ENCODE results near the gene IGSF11.

DNA sequence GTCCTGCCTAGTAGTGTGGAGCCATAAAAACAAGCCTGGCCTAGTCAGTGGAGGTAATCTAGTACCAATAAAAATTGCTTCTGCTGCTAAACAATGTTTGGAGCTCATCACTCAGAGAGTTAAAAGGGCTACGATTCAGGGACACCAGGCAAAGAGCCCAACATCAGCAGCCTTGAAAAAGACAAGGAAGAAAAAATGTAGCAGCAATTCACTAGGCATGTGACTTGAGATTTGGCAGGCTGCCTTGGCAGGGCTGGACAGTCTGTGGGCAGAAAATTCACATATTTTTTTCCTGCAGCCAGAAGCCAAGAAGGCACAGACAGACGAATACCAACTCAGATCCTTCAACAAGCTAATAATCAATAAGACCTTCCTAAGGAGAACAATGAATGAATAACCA is 47.2 kb downstream of the IGSF11 start:
- TF ChIP-seq, protein P1, sequence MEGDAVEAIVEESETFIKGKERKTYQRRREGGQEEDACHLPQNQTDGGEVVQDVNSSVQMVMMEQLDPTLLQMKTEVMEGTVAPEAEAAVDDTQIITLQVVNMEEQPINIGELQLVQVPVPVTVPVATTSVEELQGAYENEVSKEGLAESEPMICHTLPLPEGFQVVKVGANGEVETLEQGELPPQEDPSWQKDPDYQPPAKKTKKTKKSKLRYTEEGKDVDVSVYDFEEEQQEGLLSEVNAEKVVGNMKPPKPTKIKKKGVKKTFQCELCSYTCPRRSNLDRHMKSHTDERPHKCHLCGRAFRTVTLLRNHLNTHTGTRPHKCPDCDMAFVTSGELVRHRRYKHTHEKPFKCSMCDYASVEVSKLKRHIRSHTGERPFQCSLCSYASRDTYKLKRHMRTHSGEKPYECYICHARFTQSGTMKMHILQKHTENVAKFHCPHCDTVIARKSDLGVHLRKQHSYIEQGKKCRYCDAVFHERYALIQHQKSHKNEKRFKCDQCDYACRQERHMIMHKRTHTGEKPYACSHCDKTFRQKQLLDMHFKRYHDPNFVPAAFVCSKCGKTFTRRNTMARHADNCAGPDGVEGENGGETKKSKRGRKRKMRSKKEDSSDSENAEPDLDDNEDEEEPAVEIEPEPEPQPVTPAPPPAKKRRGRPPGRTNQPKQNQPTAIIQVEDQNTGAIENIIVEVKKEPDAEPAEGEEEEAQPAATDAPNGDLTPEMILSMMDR (optimal IDR thresholded peaks at IDR 0.05 in 1 of 3, IDR thresholded peaks at IDR 0.05 in 1 of 3, conservative IDR thresholded peaks at IDR 0.05 in 1 of 3; ENCODE audit: extremely low read depth in 1 of 3, insufficient read depth in 2 of 3, low read length in 3 of 3): no peak
- TF ChIP-seq EZH2 (IDR thresholded peaks at IDR 0.05; ENCODE audit: low read length): no peak
